H1 (cell line): ENCODE data around the gene TBC1D19. TPM values are rescaled to one million over a fixed set of nuclear protein-coding genes. Genes with fewer than 3 reads are reported as not detected.

Source experiments
- BACH1 ChIP-seq: IDR thresholded peaks from 2 replicates; pipeline ENCODE4 v1.6.1; 2012; ENCODE audit warnings: low read length, improper control_type of control experiment
- JUND ChIP-seq: IDR thresholded peaks from 2 replicates; pipeline ENCODE4 v1.6.1; 2011; ENCODE audit warnings: mild to moderate bottlenecking, improper control_type of control experiment, low read length
- POLR2A ChIP-seq, 2 experiments: IDR thresholded peaks; 1 replicate in 1 of 2; 2 replicates in 1 of 2; pipeline ENCODE4 v1.6.1; 2011; ENCODE audit warnings: low read depth in 2 of 2, low read length in 2 of 2, mild to moderate bottlenecking in 2 of 2; ENCODE audit errors: control extremely low read depth in 1 of 2
- TBP ChIP-seq: IDR thresholded peaks from 2 replicates; pipeline ENCODE4 v1.6.1; 2011; ENCODE audit warnings: low read depth, low read length, improper control_type of control experiment
- ZNF274 ChIP-seq: IDR thresholded peaks from 2 replicates; pipeline ENCODE4 v1.7.0; 2012; ENCODE audit warnings: low read length, borderline replicate concordance; ENCODE audit errors: extremely low read depth
- polyA plus RNA-seq, 7 experiments: library from polyadenylated mRNA; depleted of rRNA in 3 of 7; stranded (reverse) in 5 of 7; unstranded in 2 of 7; fragments of >200 nt in 5 of 7; fragments of 200-250 nt in 2 of 7; gene quantifications; 1 replicate in 5 of 7; 2 replicates in 1 of 7; 4 replicates in 1 of 7; pipeline versions ENCODE4 v1.2.1 to v1.2.3, GENCODE V29; 2011 to 2013; ENCODE audit warnings: missing spikeins in 2 of 7, mixed read lengths in 2 of 7
- total RNA-seq: library from RNA; stranded (reverse); fragmentation: NEBNext Ultra II Directional; extraction: Animal tissue kit (Norgen Biotek cat#: 25700); gene quantifications from 2 replicates; pipeline ENCODE4 v1.2.1, GENCODE V29; 2021

The TBC1D19 gene
- total and polyA plus RNA-seq, 2 of the 8 experiments (the other 6 are each of a cell fraction or from before 2014, with no cell fraction given) = 1.9 to 3.5 TPM

GRCh38 chr4:26789208-26789607 is 205.3 kb downstream of the TBC1D19 start (continued):
- no peak for TF ChIP-seq ZNF274
- no peak for TF ChIP-seq BACH1
- TF ChIP-seq TBP = no peak
- no peak for TF ChIP-seq POLR2A (IDR thresholded peaks at IDR 0.05; ENCODE audit: control extremely low read depth in 1 of 2, low read depth in 2 of 2, low read length in 2 of 2)
- no peak for TF ChIP-seq JUND
